Astrocyte (in vitro differentiated cells and primary cell): Measurements from ENCODE around the gene PCBP3. TPM values are rescaled to one million over a fixed set of nuclear protein-coding genes. Genes with fewer than 3 reads are reported as not detected.

ENCODE experiments used
- DNase-seq: peaks from one replicate; pipeline ENCODE4 v3.0.0-alpha.2; 2010; ENCODE audit warnings: low read depth
- FAIRE-seq: peaks from 2 replicates; lab custom pipeline; 2011; peaks lifted over from hg19 to GRCh38; lab: Jason Lieb, UNC
- H2AFZ ChIP-seq: 2 replicates; pipeline ENCODE4 v1.6.0; 2012; ENCODE audit warnings: low read depth, low read length, inconsistent platforms
- H3K27ac ChIP-seq: 2 replicates; pipeline ENCODE4 v1.5.1; 2011; ENCODE audit warnings: low read depth, low read length, inconsistent platforms
- H3K27me3 ChIP-seq: 2 replicates; pipeline ENCODE4 v1.6.0; 2011; ENCODE audit warnings: low read length, inconsistent platforms; ENCODE audit not compliant: insufficient read depth
- H3K36me3 ChIP-seq: 2 replicates; pipeline ENCODE4 v1.5.1; 2011; ENCODE audit warnings: low read length, inconsistent platforms; ENCODE audit not compliant: insufficient read depth
- H3K4me1 ChIP-seq: 2 replicates; pipeline ENCODE4 v1.5.1; 2011; ENCODE audit warnings: low read length, inconsistent platforms; ENCODE audit not compliant: insufficient read depth
- H3K4me2 ChIP-seq: 2 replicates; pipeline ENCODE4 v1.6.0; 2012; ENCODE audit warnings: low read length, inconsistent platforms
- H3K4me3 ChIP-seq: 2 replicates; pipeline ENCODE4 v1.5.1; 2011; ENCODE audit warnings: low read depth, mild to moderate bottlenecking, low read length, inconsistent platforms; ENCODE audit not compliant: insufficient read depth
- H3K79me2 ChIP-seq: 2 replicates; pipeline ENCODE4 v1.6.0; 2012; ENCODE audit warnings: mild to moderate bottlenecking, low read length, inconsistent platforms; ENCODE audit not compliant: insufficient read depth
- H3K9ac ChIP-seq: 2 replicates; pipeline ENCODE4 v1.6.0; 2012; ENCODE audit warnings: mild to moderate bottlenecking, low read length, inconsistent platforms
- H3K9me3 ChIP-seq: 2 replicates; pipeline ENCODE4 v1.5.1; 2012; ENCODE audit warnings: low read depth, mild to moderate bottlenecking, low read length, inconsistent platforms; ENCODE audit not compliant: insufficient read depth
- H4K20me1 ChIP-seq: 2 replicates; pipeline ENCODE4 v1.6.0; 2012; ENCODE audit warnings: low read length, inconsistent platforms; ENCODE audit not compliant: insufficient read depth
- H3K27ac Mint-ChIP-seq: one replicate; pipeline ENCODE4 v1.8.0; 2021; ENCODE audit warnings: mild to moderate bottlenecking, mixed read lengths; ENCODE audit not compliant: unreplicated experiment
- H3K27me3 Mint-ChIP-seq: one replicate; pipeline ENCODE4 v1.8.0; 2021; ENCODE audit warnings: low read depth, mixed read lengths; ENCODE audit not compliant: unreplicated experiment
- H3K36me3 Mint-ChIP-seq: one replicate; pipeline ENCODE4 v1.8.0; 2021; ENCODE audit warnings: low read depth, mixed read lengths; ENCODE audit not compliant: unreplicated experiment
- H3K4me1 Mint-ChIP-seq: one replicate; pipeline ENCODE4 v1.8.0; 2021; ENCODE audit warnings: low read depth, mixed read lengths; ENCODE audit not compliant: unreplicated experiment
- H3K4me3 Mint-ChIP-seq: one replicate; pipeline ENCODE4 v1.8.0; 2021; ENCODE audit warnings: mild to moderate bottlenecking, moderate library complexity, mixed read lengths; ENCODE audit not compliant: unreplicated experiment
- H3K9me3 Mint-ChIP-seq: one replicate; pipeline ENCODE4 v1.8.0; 2021; ENCODE audit warnings: mild to moderate bottlenecking, mixed read lengths; ENCODE audit not compliant: unreplicated experiment
- CTCF ChIP-seq: IDR thresholded peaks from 2 replicates; pipeline ENCODE4 v1.5.1; 2011; ENCODE audit warnings: low read depth, mild to moderate bottlenecking, inconsistent platforms, low read length, moderate library complexity; ENCODE audit not compliant: insufficient read depth
- EZH2 ChIP-seq: IDR thresholded peaks from 2 replicates; pipeline ENCODE4 v1.6.1; 2012; ENCODE audit warnings: mild to moderate bottlenecking, low read length, inconsistent platforms; ENCODE audit not compliant: insufficient read depth
- total RNA-seq: library from RNA; stranded (reverse); gene quantifications from 2 replicates; pipeline ENCODE4 v1.2.1, GENCODE V29; 2021

Gene PCBP3
- total RNA-seq, 1 donor from 2014 or later: 1.8 TPM

GRCh38 chr21:45598666-45599065, 44.9 kb upstream of the PCBP3 start:
- H3K36me3 Mint-ChIP-seq: no peaks in the 10 kb centered on the region
- peaks cover 26% of the 10 kb centered on the region for H3K9me3 Mint-ChIP-seq
- Histone ChIP-seq H3K36me3 (no peaks in the 10 kb centered on the region), H3K9ac (no peak overlapping the region), H2AFZ (no peak overlapping the region), H3K27ac (no peak overlapping the region), H3K4me3 (no peak overlapping the region), H3K79me2 (no peaks in the 10 kb centered on the region), H3K27me3 (peaks cover 4% of the 10 kb centered on the region), H3K4me1 (no peaks in the 10 kb centered on the region), H3K9me3 (peaks cover 15% of the 10 kb centered on the region), H4K20me1 (no peaks in the 10 kb centered on the region), H3K4me2 (no peak overlapping the region)
- H3K4me1 Mint-ChIP-seq: no peaks in the 10 kb centered on the region
- H3K27me3 Mint-ChIP-seq: peaks cover 52% of the 10 kb centered on the region
- DNase-seq: no peak
- no peak overlapping the region for H3K4me3 Mint-ChIP-seq
- H3K27ac Mint-ChIP-seq: no peak overlapping the region
- no peak for TF ChIP-seq CTCF
- TF ChIP-seq EZH2: no peak
- FAIRE-seq: no peak

- peaks cover 4% of the 10 kb centered on the region for H3K27me3 ChIP-seq
- no peak for TF ChIP-seq CTCF
- no peak for TF ChIP-seq EZH2
- no peak overlapping the region for H3K27ac ChIP-seq
- no peaks in the 10 kb centered on the region for H3K79me2 ChIP-seq
- H3K9me3 Mint-ChIP-seq: peaks cover 31% of the 10 kb centered on the region
- H3K4me2 ChIP-seq: no peak overlapping the region
- H3K4me3 Mint-ChIP-seq: no peak overlapping the region
- H3K4me1 ChIP-seq: no peaks in the 10 kb centered on the region
- H3K36me3 Mint-ChIP-seq: no peaks in the 10 kb centered on the region
- DNase-seq (no peak), FAIRE-seq (no peak)
- no peak overlapping the region for H2AFZ ChIP-seq
- H3K4me3 ChIP-seq: no peak overlapping the region
- no peak overlapping the region for H3K27ac Mint-ChIP-seq
- no peaks in the 10 kb centered on the region for H4K20me1 ChIP-seq
- H3K27me3 Mint-ChIP-seq: peaks cover 49% of the 10 kb centered on the region
- H3K9me3 ChIP-seq: peaks cover 15% of the 10 kb centered on the region
- no peaks in the 10 kb centered on the region for H3K4me1 Mint-ChIP-seq
- no peak overlapping the region for H3K9ac ChIP-seq
- no peaks in the 10 kb centered on the region for H3K36me3 ChIP-seq
These were observed 44.4 kb upstream of the PCBP3 start for GRCh38 chr21:45599146-45599581.

- no peaks in the 10 kb centered on the region for H3K4me1 Mint-ChIP-seq
- FAIRE-seq: no peak
- no peak for DNase-seq
These were observed 43.3 kb upstream of the PCBP3 start for GRCh38 chr21:45600248-45600647.

More at GRCh38 chr21:45600248-45600647, 43.3 kb upstream of the PCBP3 start:
- Histone ChIP-seq H4K20me1 (no peaks in the 10 kb centered on the region), H3K36me3 (no peaks in the 10 kb centered on the region), H2AFZ (no peak overlapping the region), H3K79me2 (no peaks in the 10 kb centered on the region), H3K9ac (no peak overlapping the region), H3K4me2 (no peak overlapping the region), H3K4me1 (no peaks in the 10 kb centered on the region), H3K9me3 (peaks cover 15% of the 10 kb centered on the region), H3K27me3 (peaks cover 4% of the 10 kb centered on the region), H3K4me3 (no peak overlapping the region), H3K27ac (no peak overlapping the region)
- Mint-ChIP-seq H3K36me3 (no peaks in the 10 kb centered on the region), H3K9me3 (peaks cover 34% of the 10 kb centered on the region), H3K4me3 (no peak overlapping the region), H3K27ac (no peak overlapping the region), H3K27me3 (peaks cover 45% of the 10 kb centered on the region)
- no peak for TF ChIP-seq CTCF
- TF ChIP-seq EZH2: no peak
